GM23248 (cell line): ENCODE results near the gene GAPVD1.

ENCODE experiments used
- EZH2 ChIP-seq: fragments of 200-600 bp; sonication (generic); IDR thresholded peaks from 2 replicates; pipeline ENCODE4 v1.6.1; 2018; ENCODE audit warnings: antibody characterized with exemption, mild to moderate bottlenecking; ENCODE audit not compliant: insufficient read depth, poor library complexity, severe bottlenecking
- EZH2phosphoT487 ChIP-seq: fragments of 200-600 bp; sonication (generic); IDR thresholded peaks from 2 replicates; pipeline ENCODE4 v1.6.1; 2018; ENCODE audit warnings: antibody characterized with exemption, moderate library complexity, mild to moderate bottlenecking, low read depth; ENCODE audit not compliant: insufficient read depth

- TF ChIP-seq EZH2 (no peak), EZH2phosphoT487 (no peak)
Observed at GRCh38 chr9:125378778-125379177, 117.2 kb downstream of the GAPVD1 start.
